ENCODE data around the gene ENTPD5.

DNA sequence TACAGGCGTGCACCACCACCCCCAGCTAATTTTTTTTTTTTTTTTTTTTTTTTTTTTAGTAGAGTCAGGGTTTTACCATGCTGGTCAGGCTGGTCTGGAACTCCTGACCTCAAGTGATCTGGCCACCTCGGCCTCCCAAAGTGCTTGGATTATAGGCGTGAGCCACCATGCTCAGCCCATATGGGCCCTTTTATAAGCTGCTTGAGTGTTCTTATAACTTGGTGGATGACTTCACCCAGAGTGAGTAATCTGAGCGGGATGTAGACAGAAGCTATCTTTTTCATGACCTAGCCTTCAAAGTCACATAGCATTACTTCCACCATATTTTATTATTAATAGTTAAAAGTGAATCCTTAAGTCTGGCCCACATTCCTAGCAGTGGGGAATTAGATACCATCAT lies 16.5 kb upstream of the ENTPD5 start:
- TF ChIP-seq, protein P1, sequence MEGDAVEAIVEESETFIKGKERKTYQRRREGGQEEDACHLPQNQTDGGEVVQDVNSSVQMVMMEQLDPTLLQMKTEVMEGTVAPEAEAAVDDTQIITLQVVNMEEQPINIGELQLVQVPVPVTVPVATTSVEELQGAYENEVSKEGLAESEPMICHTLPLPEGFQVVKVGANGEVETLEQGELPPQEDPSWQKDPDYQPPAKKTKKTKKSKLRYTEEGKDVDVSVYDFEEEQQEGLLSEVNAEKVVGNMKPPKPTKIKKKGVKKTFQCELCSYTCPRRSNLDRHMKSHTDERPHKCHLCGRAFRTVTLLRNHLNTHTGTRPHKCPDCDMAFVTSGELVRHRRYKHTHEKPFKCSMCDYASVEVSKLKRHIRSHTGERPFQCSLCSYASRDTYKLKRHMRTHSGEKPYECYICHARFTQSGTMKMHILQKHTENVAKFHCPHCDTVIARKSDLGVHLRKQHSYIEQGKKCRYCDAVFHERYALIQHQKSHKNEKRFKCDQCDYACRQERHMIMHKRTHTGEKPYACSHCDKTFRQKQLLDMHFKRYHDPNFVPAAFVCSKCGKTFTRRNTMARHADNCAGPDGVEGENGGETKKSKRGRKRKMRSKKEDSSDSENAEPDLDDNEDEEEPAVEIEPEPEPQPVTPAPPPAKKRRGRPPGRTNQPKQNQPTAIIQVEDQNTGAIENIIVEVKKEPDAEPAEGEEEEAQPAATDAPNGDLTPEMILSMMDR (IDR thresholded peaks at IDR 0.05; ENCODE audit: insufficient read depth, low read length) = no peak
- TF ChIP-seq POLR2AphosphoS5 (IDR thresholded peaks at IDR 0.05; ENCODE audit: low read depth) (no peak), SPI1 (IDR thresholded peaks at IDR 0.05; ENCODE audit: borderline replicate concordance, low read depth) (no peak), GABPA (IDR thresholded peaks at IDR 0.05; ENCODE audit: low read depth) (no peak)
- TF ChIP-seq, protein P2, sequence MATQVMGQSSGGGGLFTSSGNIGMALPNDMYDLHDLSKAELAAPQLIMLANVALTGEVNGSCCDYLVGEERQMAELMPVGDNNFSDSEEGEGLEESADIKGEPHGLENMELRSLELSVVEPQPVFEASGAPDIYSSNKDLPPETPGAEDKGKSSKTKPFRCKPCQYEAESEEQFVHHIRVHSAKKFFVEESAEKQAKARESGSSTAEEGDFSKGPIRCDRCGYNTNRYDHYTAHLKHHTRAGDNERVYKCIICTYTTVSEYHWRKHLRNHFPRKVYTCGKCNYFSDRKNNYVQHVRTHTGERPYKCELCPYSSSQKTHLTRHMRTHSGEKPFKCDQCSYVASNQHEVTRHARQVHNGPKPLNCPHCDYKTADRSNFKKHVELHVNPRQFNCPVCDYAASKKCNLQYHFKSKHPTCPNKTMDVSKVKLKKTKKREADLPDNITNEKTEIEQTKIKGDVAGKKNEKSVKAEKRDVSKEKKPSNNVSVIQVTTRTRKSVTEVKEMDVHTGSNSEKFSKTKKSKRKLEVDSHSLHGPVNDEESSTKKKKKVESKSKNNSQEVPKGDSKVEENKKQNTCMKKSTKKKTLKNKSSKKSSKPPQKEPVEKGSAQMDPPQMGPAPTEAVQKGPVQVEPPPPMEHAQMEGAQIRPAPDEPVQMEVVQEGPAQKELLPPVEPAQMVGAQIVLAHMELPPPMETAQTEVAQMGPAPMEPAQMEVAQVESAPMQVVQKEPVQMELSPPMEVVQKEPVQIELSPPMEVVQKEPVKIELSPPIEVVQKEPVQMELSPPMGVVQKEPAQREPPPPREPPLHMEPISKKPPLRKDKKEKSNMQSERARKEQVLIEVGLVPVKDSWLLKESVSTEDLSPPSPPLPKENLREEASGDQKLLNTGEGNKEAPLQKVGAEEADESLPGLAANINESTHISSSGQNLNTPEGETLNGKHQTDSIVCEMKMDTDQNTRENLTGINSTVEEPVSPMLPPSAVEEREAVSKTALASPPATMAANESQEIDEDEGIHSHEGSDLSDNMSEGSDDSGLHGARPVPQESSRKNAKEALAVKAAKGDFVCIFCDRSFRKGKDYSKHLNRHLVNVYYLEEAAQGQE (IDR thresholded peaks at IDR 0.05; ENCODE audit: insufficient replicate concordance, low read depth) = no peak
